Endothelial cell of umbilical vein (primary cell): ENCODE measurements around the gene JUP. TPM values are rescaled to one million over a fixed set of nuclear protein-coding genes. Genes with fewer than 3 reads are reported as not detected.

Experiments
- BruUV-seq: library from RNA; stranded (reverse); fragments of 400-500 nt; replicated peaks from 2 replicates; lab custom pipeline; 2021; lab: Mats Ljungman, UMichigan
- CTCF ChIA-PET: fragments of 300-600, 350-600 bp; sonication (Branson Sonifier 250); formaldehyde crosslinking; loops from one replicate; lab custom pipeline; 2021; ENCODE audit warnings: antibody characterized with exemption, inconsistent platforms; lab: Charles Lee
- POLR2A ChIA-PET: fragments of 300-600, 350-600 bp; sonication (Branson Sonifier 250); formaldehyde crosslinking; loops from one replicate; lab custom pipeline; 2021; ENCODE audit warnings: antibody characterized with exemption, inconsistent platforms; lab: Charles Lee
- DNase-seq: peaks from one replicate; pipeline ENCODE4 v3.0.0-alpha.2; 2011; ENCODE audit warnings: low read depth, low spot score
- FAIRE-seq: peaks from 2 replicates; lab custom pipeline; 2011; peaks lifted over from hg19 to GRCh38; lab: Jason Lieb, UNC
- H2AFZ ChIP-seq: 2 replicates; pipeline ENCODE4 v1.6.0; 2012; ENCODE audit warnings: low read depth, low read length, control low read depth, inconsistent platforms
- H3K27ac ChIP-seq: 2 replicates; pipeline ENCODE4 v1.5.1; 2011; ENCODE audit warnings: low read depth, mild to moderate bottlenecking, control low read depth, low read length, moderate library complexity; ENCODE audit not compliant: insufficient read depth
- H3K27me3 ChIP-seq, 2 experiments: 2 replicates each; pipeline versions ENCODE4 v1.6.0 to v1.6.1; 2011; ENCODE audit warnings: low read length in 2 of 2, mixed read lengths in 1 of 2; ENCODE audit not compliant: control insufficient read depth in 2 of 2, insufficient read depth in 2 of 2
- H3K36me3 ChIP-seq, 2 experiments: 2 replicates in 1 of 2; 3 replicates in 1 of 2; pipeline ENCODE4 v1.5.1; 2011; ENCODE audit warnings: low read length in 2 of 2, mild to moderate bottlenecking in 1 of 2, moderate library complexity in 1 of 2; ENCODE audit not compliant: control insufficient read depth in 2 of 2, insufficient read depth in 2 of 2; ENCODE audit errors: extremely low read depth in 1 of 2
- H3K4me1 ChIP-seq: 3 replicates; pipeline ENCODE4 v1.5.1; 2011; ENCODE audit warnings: mild to moderate bottlenecking, low read length; ENCODE audit not compliant: control insufficient read depth, insufficient read depth; ENCODE audit errors: extremely low read depth
- H3K4me2 ChIP-seq: 2 replicates; pipeline ENCODE4 v1.6.1; 2011; ENCODE audit warnings: low read length, control low read depth, mixed read lengths; ENCODE audit not compliant: insufficient read depth
- H3K4me3 ChIP-seq, 3 experiments: fragments of 200-600 bp in 1 of 3; sonication (generic), shearing (Covaris generic) in 1 of 3; replicated peaks in 1 of 3; 2 replicates each; pipeline ENCODE4 v1.5.1; 2011 to 2016; ENCODE audit warnings: control low read depth in 3 of 3, low read length in 3 of 3, mild to moderate bottlenecking in 2 of 3, inconsistent platforms in 1 of 3, low read depth in 1 of 3, moderate library complexity in 1 of 3; ENCODE audit not compliant: insufficient read depth in 1 of 3
- H3K79me2 ChIP-seq: 2 replicates; pipeline ENCODE4 v1.6.0; 2012; ENCODE audit warnings: low read length, inconsistent platforms; ENCODE audit not compliant: control insufficient read depth, insufficient read depth
- H3K9ac ChIP-seq: replicated peaks from 2 replicates; pipeline ENCODE3; 2011; ENCODE audit warnings: low read length, control low read depth; ENCODE audit not compliant: insufficient read depth; ENCODE audit errors: extremely low read depth
- H3K9me1 ChIP-seq: replicated peaks from 3 replicates; pipeline ENCODE4 v1.6.0; 2011; ENCODE audit warnings: mild to moderate bottlenecking, low read length; ENCODE audit not compliant: control insufficient read depth, insufficient read depth; ENCODE audit errors: extremely low read depth
- H3K9me3 ChIP-seq: replicated peaks from 2 replicates; pipeline ENCODE4 v1.5.1; 2012; ENCODE audit warnings: low read length, inconsistent platforms; ENCODE audit not compliant: control insufficient read depth, insufficient read depth
- H4K20me1 ChIP-seq: replicated peaks from 2 replicates; pipeline ENCODE3; 2011; ENCODE audit warnings: mild to moderate bottlenecking, low read length; ENCODE audit not compliant: control insufficient read depth, insufficient read depth; ENCODE audit errors: extremely low read depth
- EZH2 ChIP-seq: IDR thresholded peaks from 2 replicates; pipeline ENCODE4 v1.6.1; 2012; ENCODE audit warnings: borderline replicate concordance, low read depth, mild to moderate bottlenecking, moderate library complexity, low read length, inconsistent platforms; ENCODE audit not compliant: severe bottlenecking
- FOS ChIP-seq: IDR thresholded peaks from 2 replicates; pipeline ENCODE4 v1.6.1; 2011; ENCODE audit warnings: mild to moderate bottlenecking, low read length, moderate library complexity, borderline replicate concordance; ENCODE audit not compliant: insufficient read depth
- GATA2 ChIP-seq: IDR thresholded peaks from 2 replicates; pipeline ENCODE4 v1.7.0; 2011; ENCODE audit warnings: low read depth, mild to moderate bottlenecking, moderate library complexity, mixed read lengths, low read length; ENCODE audit not compliant: insufficient read length, insufficient read depth
- JUN ChIP-seq: IDR thresholded peaks from 2 replicates; pipeline ENCODE4 v1.6.1; 2011; ENCODE audit warnings: borderline replicate concordance, low read depth; ENCODE audit not compliant: insufficient read length, insufficient read depth
- MYC ChIP-seq: IDR thresholded peaks from one replicate; pipeline ENCODE4 v1.6.1; 2011; ENCODE audit warnings: mild to moderate bottlenecking, low read depth, low read length
- POLR2A ChIP-seq: IDR thresholded peaks from 2 replicates; pipeline ENCODE4 v1.6.1; 2012; ENCODE audit warnings: low read depth, mild to moderate bottlenecking, control low read depth, low read length
- POLR2AphosphoS5 ChIP-seq: IDR thresholded peaks from 2 replicates; pipeline ENCODE4 v1.6.1; 2012; ENCODE audit warnings: low read depth, mild to moderate bottlenecking, control low read depth, low read length, moderate library complexity; ENCODE audit not compliant: insufficient read depth
- dilution Hi-C: fragments of 300-500 bp; cut with MboI; formaldehyde crosslinking; loops from one replicate; pipeline ENCODE4 v1.15.0; 2019; ENCODE audit warnings: low sequenced_read_pairs; ENCODE audit not compliant: extremely low pct_ligation_motif_present
- intact Hi-C: fragments of 100-400 bp; cut with micrococcal nuclease; formaldehyde crosslinking; loops from one replicate; pipeline ENCODE4 v1.10.0; 2022
- polyA plus RNA-seq, 4 experiments: library from polyadenylated mRNA; depleted of rRNA in 3 of 4; stranded (reverse) in 3 of 4; unstranded in 1 of 4; fragments of >200 nt; gene quantifications; 2 replicates each; pipeline versions ENCODE4 v1.2.1 to v1.2.3, GENCODE V29; 2011 to 2012; ENCODE audit warnings: missing spikeins in 1 of 4
- total RNA-seq: library from RNA; stranded (reverse); gene quantifications from 2 replicates; pipeline ENCODE4 v1.2.3, GENCODE V29; 2021
- TF ChIP-seq, protein P1 (sequence below): IDR thresholded peaks from 2 replicates; pipeline ENCODE4 v1.6.1; 2011; ENCODE audit not compliant: insufficient read depth, insufficient read length
- TF ChIP-seq, protein P2 (sequence below), 2 donors: IDR thresholded peaks; 1 replicate in 1 of 2; 2 replicates in 1 of 2; pipeline ENCODE4 v1.5.1; 2011; ENCODE audit warnings: low read length in 2 of 2, mild to moderate bottlenecking in 2 of 2, moderate library complexity in 2 of 2, control low read depth in 1 of 2, inconsistent platforms in 1 of 2, low read depth in 1 of 2; ENCODE audit not compliant: insufficient read depth in 1 of 2; ENCODE audit errors: extremely low read depth in 1 of 2

Gene JUP
- total and polyA plus RNA-seq, 2 donors (not counting 3 experiments of a cell fraction or from before 2014, with no cell fraction given) = 98.0 to 171 TPM

DNA sequence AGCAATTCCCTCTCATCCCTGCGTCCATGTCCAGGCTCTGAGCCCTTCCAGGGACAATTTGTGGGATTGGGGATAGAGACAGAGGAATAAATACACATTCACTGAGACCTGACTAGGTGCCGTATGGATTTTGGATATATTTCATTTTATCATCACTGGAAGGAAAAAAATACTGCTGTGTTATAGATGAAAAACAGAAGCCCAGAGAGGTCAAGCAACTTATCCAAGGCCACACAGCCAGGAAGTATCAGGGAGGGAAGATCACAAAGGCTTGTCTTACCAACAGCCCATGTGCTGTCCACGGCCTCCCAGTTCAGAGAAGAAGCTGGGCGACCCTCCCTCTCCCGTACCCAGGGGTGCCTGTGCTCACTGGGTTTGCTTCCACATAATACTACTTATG, 46.0 kb downstream of the JUP start:
- no peaks in the 10 kb centered on the region for H3K79me2 ChIP-seq
- dilution Hi-C loops (loop anchor here (10.0 kb wide), 1 partner anchor 64 kb away; no protein-coding TSS in a partner anchor), intact Hi-C loops (no loop called here)
- no TSS peak for BruUV-seq
- H3K9ac ChIP-seq = no peak overlapping the region
- no peaks in the 10 kb centered on the region for H3K9me3 ChIP-seq
- no peak overlapping the region for H3K4me2 ChIP-seq
- no peak overlapping the region for H2AFZ ChIP-seq
- no peak for DNase-seq
- H3K4me1 ChIP-seq = no peaks in the 10 kb centered on the region
- no peaks in the 10 kb centered on the region for H3K9me1 ChIP-seq
- POLR2A ChIA-PET = interaction anchor here (1.1 kb wide), 1 partner anchor 46 kb away, joined by 3 read pairs; the partner anchor contains the start of gene JUP
- no peak overlapping the region for H3K27ac ChIP-seq
- CTCF ChIA-PET = interaction anchor here (1.1 to 2.8 kb wide), 7 partner anchors 13 to 71 kb away, joined by 3 to 13 read pairs (median 5); partner anchors contain the start of genes JUP and P3H4
- peaks cover 5 to 12% of the 10 kb centered on the region in 2 experiments for H3K27me3 ChIP-seq
- no peaks in the 10 kb centered on the region for H4K20me1 ChIP-seq
- TF ChIP-seq, protein P1, sequence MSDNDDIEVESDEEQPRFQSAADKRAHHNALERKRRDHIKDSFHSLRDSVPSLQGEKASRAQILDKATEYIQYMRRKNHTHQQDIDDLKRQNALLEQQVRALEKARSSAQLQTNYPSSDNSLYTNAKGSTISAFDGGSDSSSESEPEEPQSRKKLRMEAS = no peak
- TF ChIP-seq POLR2A (no peak), JUN (no peak), MYC (no peak), POLR2AphosphoS5 (no peak), EZH2 (no peak), GATA2 (no peak), FOS (no peak)
- TF ChIP-seq, protein P2, sequence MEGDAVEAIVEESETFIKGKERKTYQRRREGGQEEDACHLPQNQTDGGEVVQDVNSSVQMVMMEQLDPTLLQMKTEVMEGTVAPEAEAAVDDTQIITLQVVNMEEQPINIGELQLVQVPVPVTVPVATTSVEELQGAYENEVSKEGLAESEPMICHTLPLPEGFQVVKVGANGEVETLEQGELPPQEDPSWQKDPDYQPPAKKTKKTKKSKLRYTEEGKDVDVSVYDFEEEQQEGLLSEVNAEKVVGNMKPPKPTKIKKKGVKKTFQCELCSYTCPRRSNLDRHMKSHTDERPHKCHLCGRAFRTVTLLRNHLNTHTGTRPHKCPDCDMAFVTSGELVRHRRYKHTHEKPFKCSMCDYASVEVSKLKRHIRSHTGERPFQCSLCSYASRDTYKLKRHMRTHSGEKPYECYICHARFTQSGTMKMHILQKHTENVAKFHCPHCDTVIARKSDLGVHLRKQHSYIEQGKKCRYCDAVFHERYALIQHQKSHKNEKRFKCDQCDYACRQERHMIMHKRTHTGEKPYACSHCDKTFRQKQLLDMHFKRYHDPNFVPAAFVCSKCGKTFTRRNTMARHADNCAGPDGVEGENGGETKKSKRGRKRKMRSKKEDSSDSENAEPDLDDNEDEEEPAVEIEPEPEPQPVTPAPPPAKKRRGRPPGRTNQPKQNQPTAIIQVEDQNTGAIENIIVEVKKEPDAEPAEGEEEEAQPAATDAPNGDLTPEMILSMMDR (IDR thresholded peaks at IDR 0.05; ENCODE audit: extremely low read depth in 1 of 2, insufficient read depth in 1 of 2, low read depth in 1 of 2, low read length in 2 of 2) = no peak
- no peaks in the 10 kb centered on the region for H3K36me3 ChIP-seq
- H3K4me3 ChIP-seq = no peak overlapping the region
- FAIRE-seq = no peak
